ENCODE measurements around the gene TNFRSF19. TPM values are rescaled to one million over a fixed set of nuclear protein-coding genes. Genes with fewer than 3 reads are reported as not detected.

The TNFRSF19 gene
- total RNA-seq, 1 experiment from 2014 or later: 0.54 TPM

DNA sequence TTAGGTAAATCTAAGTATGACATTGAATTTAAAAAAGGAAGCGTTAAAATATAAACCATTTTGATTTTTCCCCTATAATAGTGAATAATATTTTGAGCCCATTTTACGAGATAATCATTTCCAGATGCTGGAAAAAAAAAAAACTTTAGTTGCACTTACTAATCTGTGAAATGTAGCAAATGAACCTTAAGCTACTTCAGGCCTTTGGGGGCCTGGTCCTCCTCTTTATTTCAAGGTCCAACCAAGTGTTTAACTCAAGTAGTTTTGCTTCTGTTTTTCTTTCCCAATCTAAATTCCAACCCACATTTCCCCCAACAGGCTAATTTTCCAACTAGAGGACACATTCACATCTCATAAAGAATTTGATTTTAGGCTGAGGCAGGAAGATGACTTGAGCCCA lies 101.2 kb downstream of the TNFRSF19 start:
- H3K36me3 ChIP-seq (ENCODE audit: control insufficient read depth, insufficient read depth, low read length): no peaks in the 10 kb centered on the region
- intact Hi-C loops (cut with micrococcal nuclease; ENCODE audit: unreplicated experiment) (no loop called here), in situ Hi-C loops (cut with HindIII; ENCODE audit: low pct_unique_long_range_greater_than_20kb, low sequenced_read_pairs) (no loop called here)
- BruUV-seq (replicated peaks): no TSS peak
- ChIA-PET CTCF (no interaction called here), POLR2A (no interaction called here)
- H3K27me3 ChIP-seq (ENCODE audit: control insufficient read depth, insufficient read depth, low read length): no peaks in the 10 kb centered on the region
- no peaks in the 10 kb centered on the region for H3K9me3 ChIP-seq (ENCODE audit: control insufficient read depth, insufficient read depth, low read depth, low read length)
- ATAC-seq (no peak), DNase-seq (ENCODE audit: low read depth, low spot score) (no peak)
- H3K4me1 ChIP-seq (ENCODE audit: control insufficient read depth, insufficient read depth, low read length): no peaks in the 10 kb centered on the region
- no peak overlapping the region for H3K4me3 ChIP-seq (ENCODE audit: low read depth in 2 of 2, low read length in 2 of 2)
- TF ChIP-seq REST (IDR thresholded peaks at IDR 0.05; ENCODE audit: insufficient read depth in 1 of 2, low read depth in 2 of 2, low read length in 1 of 2) (no peak), TCF7L2 (IDR thresholded peaks at IDR 0.05; ENCODE audit: low read depth, low read length) (no peak), POLR2AphosphoS5 (IDR thresholded peaks at IDR 0.05; ENCODE audit: low read depth, low read length) (no peak), SIN3A (IDR thresholded peaks at IDR 0.05; ENCODE audit: borderline replicate concordance, insufficient read depth, low read depth, low read length) (no peak)
- H3K27ac ChIP-seq (ENCODE audit: low read length): no peak overlapping the region

GRCh38 chr13:23671897-23672296 lies 101.7 kb downstream of the TNFRSF19 start:
- ChIA-PET CTCF (no interaction called here), POLR2A (no interaction called here)
- no peak for ATAC-seq
- H3K9me3 ChIP-seq (ENCODE audit: control insufficient read depth, insufficient read depth, low read depth, low read length): no peaks in the 10 kb centered on the region
- H3K27me3 ChIP-seq (ENCODE audit: control insufficient read depth, insufficient read depth, low read length): no peaks in the 10 kb centered on the region
- DNase-seq (ENCODE audit: low read depth, low spot score): no peak
- intact Hi-C loops (cut with micrococcal nuclease; ENCODE audit: unreplicated experiment): no loop called here
- H3K4me1 ChIP-seq (ENCODE audit: control insufficient read depth, insufficient read depth, low read length): no peaks in the 10 kb centered on the region
- no peak overlapping the region for H3K27ac ChIP-seq (ENCODE audit: low read length)
- no TSS peak for BruUV-seq (replicated peaks)
- TF ChIP-seq POLR2AphosphoS5 (IDR thresholded peaks at IDR 0.05; ENCODE audit: low read depth, low read length) (no peak), REST (IDR thresholded peaks at IDR 0.05; ENCODE audit: insufficient read depth in 1 of 2, low read depth in 2 of 2, low read length in 1 of 2) (no peak), SIN3A (IDR thresholded peaks at IDR 0.05; ENCODE audit: borderline replicate concordance, insufficient read depth, low read depth, low read length) (no peak)
- TF ChIP-seq, protein P1, sequence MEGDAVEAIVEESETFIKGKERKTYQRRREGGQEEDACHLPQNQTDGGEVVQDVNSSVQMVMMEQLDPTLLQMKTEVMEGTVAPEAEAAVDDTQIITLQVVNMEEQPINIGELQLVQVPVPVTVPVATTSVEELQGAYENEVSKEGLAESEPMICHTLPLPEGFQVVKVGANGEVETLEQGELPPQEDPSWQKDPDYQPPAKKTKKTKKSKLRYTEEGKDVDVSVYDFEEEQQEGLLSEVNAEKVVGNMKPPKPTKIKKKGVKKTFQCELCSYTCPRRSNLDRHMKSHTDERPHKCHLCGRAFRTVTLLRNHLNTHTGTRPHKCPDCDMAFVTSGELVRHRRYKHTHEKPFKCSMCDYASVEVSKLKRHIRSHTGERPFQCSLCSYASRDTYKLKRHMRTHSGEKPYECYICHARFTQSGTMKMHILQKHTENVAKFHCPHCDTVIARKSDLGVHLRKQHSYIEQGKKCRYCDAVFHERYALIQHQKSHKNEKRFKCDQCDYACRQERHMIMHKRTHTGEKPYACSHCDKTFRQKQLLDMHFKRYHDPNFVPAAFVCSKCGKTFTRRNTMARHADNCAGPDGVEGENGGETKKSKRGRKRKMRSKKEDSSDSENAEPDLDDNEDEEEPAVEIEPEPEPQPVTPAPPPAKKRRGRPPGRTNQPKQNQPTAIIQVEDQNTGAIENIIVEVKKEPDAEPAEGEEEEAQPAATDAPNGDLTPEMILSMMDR (IDR thresholded peaks at IDR 0.05): no peak
- in situ Hi-C loops (cut with HindIII; ENCODE audit: low pct_unique_long_range_greater_than_20kb, low sequenced_read_pairs): no loop called here
- H3K4me3 ChIP-seq (ENCODE audit: low read depth in 2 of 2, low read length in 2 of 2): no peak overlapping the region
- no peaks in the 10 kb centered on the region for H3K36me3 ChIP-seq (ENCODE audit: control insufficient read depth, insufficient read depth, low read length)

All from Panc1 (cell line).